ENCODE data around the gene LGALSL.

DNA sequence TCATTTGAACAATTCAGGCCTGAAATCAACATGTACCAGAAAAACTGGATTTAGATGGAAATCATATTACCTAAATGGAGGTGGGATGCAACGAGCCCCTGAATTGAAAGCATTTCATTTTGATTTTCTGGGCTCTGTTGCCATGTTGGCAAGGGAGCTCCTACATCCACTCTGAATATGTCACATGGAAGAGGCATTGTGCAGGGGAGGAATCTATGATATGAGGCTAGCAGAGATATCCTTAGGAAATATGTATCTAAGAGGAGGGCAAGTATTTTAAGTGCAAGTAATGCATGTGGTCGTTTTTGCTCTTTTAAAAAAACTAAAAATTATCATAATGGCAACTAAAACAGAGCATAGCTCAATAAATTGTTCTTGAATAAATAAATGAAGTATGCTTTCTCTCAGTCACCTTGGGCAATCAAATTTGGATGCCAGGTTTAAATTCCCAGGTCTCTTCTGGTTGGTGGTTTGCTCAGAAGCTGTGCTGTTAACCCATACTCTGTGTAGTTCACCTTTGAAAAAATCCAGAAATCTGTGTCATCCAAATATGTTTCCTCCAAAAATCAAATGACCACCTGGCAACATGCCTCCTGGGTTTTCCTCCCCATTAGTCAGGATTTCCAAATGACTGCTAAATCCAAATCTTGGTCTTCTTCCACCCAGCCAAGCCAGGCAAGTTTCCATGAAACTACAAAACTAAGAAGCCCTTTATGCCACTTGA, 6.5 kb upstream of the LGALSL start:
- no peak for TF ChIP-seq CTCF (conservative IDR thresholded peaks at IDR 0.05; ENCODE audit: low read length)
- TF ChIP-seq EZH2phosphoT487 (IDR thresholded peaks at IDR 0.05; ENCODE audit: borderline replicate concordance), result no peak

Data from Loucy (cell line).